GM18517 (cell line): ENCODE measurements around the gene TMEM208.

ENCODE experiments used
- ATAC-seq: cut with Tn5 transposase; IDR thresholded peaks from one replicate; pipeline ENCODE4 v1.9.1; 2021; ENCODE audit warnings: mild to moderate bottlenecking, moderate library complexity; ENCODE audit not compliant: unreplicated experiment

The TMEM208 gene

GRCh38 chr16:67271446-67271845 lies 44.5 kb downstream of the TMEM208 start:
- no peak for ATAC-seq

GRCh38 chr16:67275321-67275720 lies 48.4 kb downstream of the TMEM208 start:
- no peak for ATAC-seq

- ATAC-seq, result no peak
Observed at GRCh38 chr16:67277294-67277998, 50.5 kb downstream of the TMEM208 start.

- ATAC-seq, result no peak
Observed at GRCh38 chr16:67277999-67278772, 51.3 kb downstream of the TMEM208 start.
